Naive B cell (primary cell): ENCODE results near the gene TRAT1. TPM values are rescaled to one million over a fixed set of nuclear protein-coding genes. Genes with fewer than 3 reads are reported as not detected.

Experiments
- ATAC-seq, 2 donors: fragments of 150-1000 bp; cut with Tn5 transposase; 2 replicates each; pipeline ENCODE4 v1.10.0; 2021; ENCODE audit warnings: low read depth in 2 of 2, mild to moderate bottlenecking in 2 of 2, moderate library complexity in 2 of 2
- DNase-seq: peaks from one replicate; pipeline ENCODE4 v3.0.0; 2022
- H3K27ac Mint-ChIP-seq, 6 donors: one replicate each; pipeline ENCODE4 v1.8.0; 2020 to 2022; ENCODE audit warnings: mild to moderate bottlenecking in 6 of 6, mixed read lengths in 6 of 6, moderate library complexity in 5 of 6, inconsistent platforms in 2 of 6
- H3K27me3 Mint-ChIP-seq, 3 donors: one replicate each; pipeline ENCODE4 v1.8.0; 2021 to 2022; ENCODE audit warnings: mixed read lengths in 3 of 3, mild to moderate bottlenecking in 1 of 3
- H3K36me3 Mint-ChIP-seq, 2 donors: one replicate each; pipeline ENCODE4 v1.8.0; 2020 to 2022; ENCODE audit warnings: mixed read lengths in 2 of 2, inconsistent platforms in 1 of 2, mild to moderate bottlenecking in 1 of 2
- H3K4me1 Mint-ChIP-seq, 3 donors: one replicate each; pipeline ENCODE4 v1.8.0; 2020 to 2022; ENCODE audit warnings: mixed read lengths in 3 of 3, inconsistent platforms in 1 of 3, mild to moderate bottlenecking in 1 of 3, moderate library complexity in 1 of 3
- H3K4me3 Mint-ChIP-seq, 8 donors: one replicate each; pipeline ENCODE4 v1.8.0; 2020 to 2022; ENCODE audit warnings: mild to moderate bottlenecking in 8 of 8, mixed read lengths in 8 of 8, moderate library complexity in 8 of 8, inconsistent platforms in 2 of 8
- H3K9me3 Mint-ChIP-seq, 7 donors: one replicate each; pipeline ENCODE4 v1.8.0; 2020 to 2022; ENCODE audit warnings: mixed read lengths in 7 of 7, mild to moderate bottlenecking in 5 of 7, inconsistent platforms in 2 of 7, moderate library complexity in 1 of 7
- polyA plus RNA-seq, 6 donors: library from polyadenylated mRNA; unstranded; fragments of 300-500 nt; fragmentation: Illumina TruSeq; gene quantifications; one replicate each; pipeline ENCODE4 v1.2.3, GENCODE V29; 2021; ENCODE audit warnings: low read depth in 6 of 6

TRAT1 gene
- polyA plus RNA-seq, 6 donors from 2014 or later = 0.24 to 0.62 (median 0.35) TPM

DNA sequence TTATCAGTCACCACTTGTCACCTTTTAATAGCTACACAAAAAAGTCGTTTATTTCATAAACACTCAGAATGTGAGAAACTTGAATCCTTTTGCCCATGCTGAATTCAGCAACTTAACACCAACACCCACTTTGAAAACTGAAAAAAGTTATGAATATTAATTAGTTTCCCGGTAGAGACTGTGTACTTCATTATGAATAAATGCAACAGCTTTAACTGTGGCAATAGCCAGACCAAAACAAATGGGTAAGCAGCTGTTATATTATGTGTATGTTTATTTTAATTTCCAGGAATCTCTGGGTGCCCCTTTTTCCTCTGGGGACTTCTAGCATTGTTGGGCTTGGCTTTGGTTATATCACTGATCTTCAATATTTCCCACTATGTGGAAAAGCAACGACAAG is 7.8 kb downstream of the TRAT1 start:
- H3K27me3 Mint-ChIP-seq = no peaks in the 10 kb centered on the region
- ATAC-seq (no peak), DNase-seq (no peak)
- no peak overlapping the region for H3K4me3 Mint-ChIP-seq
- no peak overlapping the region for H3K27ac Mint-ChIP-seq
- peaks cover 0 to 1% (median 0%) of the 10 kb centered on the region in 7 donors for H3K9me3 Mint-ChIP-seq
- H3K4me1 Mint-ChIP-seq = no peaks in the 10 kb centered on the region
- H3K36me3 Mint-ChIP-seq = no peaks in the 10 kb centered on the region

DNA sequence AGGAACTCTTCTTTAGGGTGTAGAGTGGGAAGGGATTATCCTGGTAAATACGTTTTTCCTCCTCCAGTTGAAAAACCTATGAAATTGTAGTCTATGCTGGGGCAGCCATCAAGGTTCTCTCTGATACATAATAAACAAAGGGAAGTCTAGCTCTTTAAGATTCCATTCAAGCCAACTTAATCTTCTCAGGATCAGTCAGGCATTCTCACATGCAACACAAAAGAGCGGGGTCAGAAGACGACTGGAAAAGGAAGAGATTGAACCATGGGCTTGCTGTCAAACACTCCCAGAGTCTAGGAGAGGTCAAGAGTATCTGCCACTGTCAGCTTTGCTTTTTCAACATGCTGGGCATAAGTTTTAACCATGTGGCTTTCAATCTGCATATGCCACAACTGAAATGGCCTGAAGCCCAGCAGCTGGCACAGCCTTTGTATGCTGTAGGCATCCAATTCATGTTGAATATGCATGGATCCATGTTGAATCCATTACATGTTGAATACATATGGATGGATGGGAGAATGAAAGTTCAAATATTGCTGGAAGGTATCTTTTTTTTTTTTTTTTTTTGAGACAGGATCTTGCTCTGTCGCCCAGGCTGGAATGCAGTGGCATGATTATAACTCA is 8.5 kb downstream of the TRAT1 start:
- DNase-seq (no peak), ATAC-seq (no peak)
- Mint-ChIP-seq H3K4me3 (no peak overlapping the region), H3K4me1 (no peaks in the 10 kb centered on the region), H3K27me3 (no peaks in the 10 kb centered on the region), H3K9me3 (peaks cover 0 to 1% (median 0%) of the 10 kb centered on the region in 7 donors), H3K27ac (no peak overlapping the region), H3K36me3 (no peaks in the 10 kb centered on the region)

DNA sequence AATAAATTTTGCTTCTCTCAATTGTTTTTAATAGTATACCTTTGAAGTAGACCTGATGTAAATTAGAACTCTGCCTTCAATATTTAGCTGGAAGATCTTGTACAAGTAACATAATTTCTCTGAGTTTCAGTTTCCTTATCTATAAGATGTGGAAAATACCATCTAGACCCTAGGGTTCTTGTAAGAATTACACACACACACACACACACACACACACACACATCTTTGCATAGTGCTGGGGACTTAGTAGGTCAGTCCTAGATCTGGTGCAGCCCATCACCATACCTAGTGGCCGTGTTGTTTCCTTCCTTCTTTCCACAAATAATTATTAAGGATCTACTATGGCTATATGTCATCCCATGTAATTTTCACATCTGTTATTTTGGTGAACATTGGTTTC is 11.0 kb downstream of the TRAT1 start:
- Mint-ChIP-seq H3K27me3 (no peaks in the 10 kb centered on the region), H3K4me3 (no peak overlapping the region), H3K9me3 (no peaks in the 10 kb centered on the region), H3K4me1 (no peaks in the 10 kb centered on the region), H3K27ac (no peak overlapping the region), H3K36me3 (no peaks in the 10 kb centered on the region)
- ATAC-seq (no peak), DNase-seq (no peak)

DNA sequence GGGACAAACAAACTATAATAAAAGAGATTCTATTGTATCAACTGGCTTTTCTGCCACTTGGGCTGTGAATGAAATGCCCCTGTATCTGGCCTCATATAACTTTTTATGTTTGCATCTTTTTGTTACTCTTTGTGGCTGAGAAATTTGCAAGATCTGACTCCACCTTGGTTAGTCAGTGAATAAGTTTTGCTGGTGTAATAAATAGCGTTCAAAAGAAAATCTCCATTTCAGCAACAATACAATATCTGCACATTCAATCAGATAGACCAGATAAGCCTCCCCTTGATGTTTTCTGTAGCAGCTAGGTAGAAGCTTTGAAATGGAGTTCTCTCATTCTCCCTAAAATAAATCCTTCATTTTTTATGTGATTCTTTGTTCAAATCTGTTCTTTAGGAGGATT is 12.0 kb downstream of the TRAT1 start:
- Mint-ChIP-seq H3K9me3 (no peaks in the 10 kb centered on the region), H3K4me3 (no peak overlapping the region), H3K27me3 (no peaks in the 10 kb centered on the region), H3K4me1 (no peaks in the 10 kb centered on the region), H3K36me3 (no peaks in the 10 kb centered on the region), H3K27ac (no peak overlapping the region)
- ATAC-seq (no peak), DNase-seq (no peak)

DNA sequence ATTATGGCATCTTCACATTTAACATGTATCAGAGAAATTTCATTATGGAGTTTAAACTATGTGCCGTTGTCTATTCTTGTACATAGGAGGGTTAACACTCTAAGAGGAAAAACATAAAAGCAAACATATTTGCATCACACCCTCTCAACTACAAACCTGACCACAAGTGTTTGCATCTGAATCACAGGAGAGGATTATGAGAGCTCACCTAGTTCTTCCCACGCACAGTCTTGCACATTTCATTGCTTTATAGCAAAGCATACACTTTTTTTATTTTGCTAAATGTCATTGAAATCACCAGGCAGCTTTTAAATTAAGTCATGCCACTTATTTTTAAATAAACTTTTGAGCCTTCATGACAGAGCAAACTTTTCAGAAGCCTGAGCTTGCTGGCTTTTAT is 12.5 kb downstream of the TRAT1 start:
- no peaks in the 10 kb centered on the region for H3K36me3 Mint-ChIP-seq
- H3K27me3 Mint-ChIP-seq = no peaks in the 10 kb centered on the region
- H3K27ac Mint-ChIP-seq = no peak overlapping the region
- no peaks in the 10 kb centered on the region for H3K4me1 Mint-ChIP-seq
- no peaks in the 10 kb centered on the region for H3K9me3 Mint-ChIP-seq
- DNase-seq = no peak
- no peak overlapping the region for H3K4me3 Mint-ChIP-seq
- no peak for ATAC-seq

DNA sequence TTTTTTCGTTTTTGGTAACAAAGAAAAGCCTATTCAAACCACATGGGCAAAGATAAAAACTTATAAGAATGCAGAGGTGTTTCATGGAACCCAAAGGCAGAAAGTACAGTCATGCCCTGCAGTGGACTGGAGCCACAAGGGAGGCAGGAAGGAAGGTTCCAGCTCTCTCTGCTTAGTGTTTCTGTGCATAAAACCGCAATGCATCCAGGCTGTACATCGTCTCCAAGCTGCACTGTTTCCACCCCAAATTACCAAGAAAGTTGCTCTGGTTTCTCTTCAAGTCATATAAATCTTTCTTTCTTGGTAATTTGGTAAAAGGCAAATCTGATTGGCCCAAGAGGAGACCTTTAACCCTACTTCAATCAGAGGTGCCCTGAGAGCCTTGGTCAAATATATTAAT is 15.8 kb downstream of the TRAT1 start:
- Mint-ChIP-seq H3K27me3 (peaks cover 0 to 6% (median 0%) of the 10 kb centered on the region in 3 donors), H3K36me3 (no peaks in the 10 kb centered on the region), H3K27ac (no peak overlapping the region), H3K4me3 (no peak overlapping the region), H3K9me3 (no peaks in the 10 kb centered on the region), H3K4me1 (no peaks in the 10 kb centered on the region)
- DNase-seq (no peak), ATAC-seq (no peak)

DNA sequence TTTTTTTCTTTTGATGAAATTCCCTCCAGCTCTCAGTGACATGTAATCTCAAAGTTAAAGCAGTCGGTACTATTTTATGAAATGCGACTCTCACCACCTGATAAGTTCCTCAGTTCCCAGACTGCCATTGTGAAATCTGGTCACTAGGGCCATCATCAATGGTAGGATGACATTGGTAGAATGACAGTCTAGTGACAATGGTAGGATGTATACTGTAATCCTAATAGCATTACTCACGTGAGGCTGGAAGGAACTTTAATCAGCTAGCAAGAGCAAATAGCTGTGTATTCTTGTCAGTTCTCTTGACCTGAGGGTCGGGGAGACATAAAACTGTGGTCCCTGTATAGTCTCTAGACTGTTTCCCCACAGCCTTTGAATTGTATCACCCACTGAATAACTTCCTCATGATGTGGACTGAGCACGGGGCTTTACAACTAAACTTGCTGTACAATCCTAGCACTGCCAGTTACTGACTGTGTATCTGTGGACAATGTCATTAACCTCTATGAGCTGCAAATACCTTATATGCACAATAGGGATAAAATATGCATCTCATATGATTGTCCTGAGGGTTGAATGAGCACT is 23.2 kb downstream of the TRAT1 start:
- H3K27me3 Mint-ChIP-seq = peaks cover 0 to 10% (median 0%) of the 10 kb centered on the region in 3 donors
- no peaks in the 10 kb centered on the region for H3K36me3 Mint-ChIP-seq
- DNase-seq (no peak), ATAC-seq (no peak)
- no peaks in the 10 kb centered on the region for H3K9me3 Mint-ChIP-seq
- no peak overlapping the region for H3K4me3 Mint-ChIP-seq
- no peak overlapping the region for H3K27ac Mint-ChIP-seq
- no peaks in the 10 kb centered on the region for H3K4me1 Mint-ChIP-seq

DNA sequence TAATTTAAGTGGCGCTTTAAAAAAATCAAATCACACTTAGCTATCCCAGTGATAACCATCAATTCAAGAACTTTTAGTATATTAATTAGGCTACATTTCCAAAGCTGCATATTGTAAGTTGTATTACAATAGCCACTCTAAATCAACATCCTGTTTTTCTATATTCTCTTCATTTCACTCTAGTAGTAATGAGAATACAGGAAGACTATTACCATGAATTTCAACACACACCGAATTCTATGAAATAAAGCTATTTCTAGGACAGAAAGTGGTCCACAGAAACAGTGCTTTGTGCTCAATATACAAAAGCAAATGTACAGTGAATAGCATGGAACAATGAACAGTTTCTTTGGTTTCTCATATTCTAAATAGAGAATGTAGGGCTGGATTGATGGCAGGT is 24.6 kb downstream of the TRAT1 start:
- no peaks in the 10 kb centered on the region for H3K9me3 Mint-ChIP-seq
- no peaks in the 10 kb centered on the region for H3K36me3 Mint-ChIP-seq
- ATAC-seq (no peak), DNase-seq (no peak)
- no peak overlapping the region for H3K27ac Mint-ChIP-seq
- H3K27me3 Mint-ChIP-seq = peaks cover 0 to 9% (median 0%) of the 10 kb centered on the region in 3 donors
- H3K4me1 Mint-ChIP-seq = no peaks in the 10 kb centered on the region
- no peak overlapping the region for H3K4me3 Mint-ChIP-seq

DNA sequence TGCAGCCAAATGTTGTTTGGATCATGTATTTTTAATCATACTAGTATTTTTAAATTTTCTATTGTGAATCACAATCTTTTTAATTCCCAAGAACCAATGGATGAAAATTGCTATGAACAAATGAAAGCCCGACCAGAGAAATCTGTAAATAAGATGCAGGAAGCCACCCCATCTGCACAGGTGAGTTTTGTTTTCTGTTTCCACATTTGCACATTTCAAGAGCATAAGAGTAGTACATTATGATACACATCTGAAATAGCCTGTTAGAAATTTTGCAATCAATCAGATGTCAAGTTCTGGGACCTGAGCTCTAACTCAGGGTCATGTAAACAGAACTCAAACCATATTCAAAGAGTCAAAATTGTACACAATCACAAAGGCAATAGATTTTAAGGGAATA is 26.5 kb downstream of the TRAT1 start:
- Mint-ChIP-seq H3K27ac (no peak overlapping the region), H3K27me3 (peaks cover 0 to 4% (median 0%) of the 10 kb centered on the region in 3 donors), H3K9me3 (no peaks in the 10 kb centered on the region), H3K4me1 (no peaks in the 10 kb centered on the region), H3K36me3 (no peaks in the 10 kb centered on the region), H3K4me3 (no peak overlapping the region)
- DNase-seq = no peak
- ATAC-seq = no peak

DNA sequence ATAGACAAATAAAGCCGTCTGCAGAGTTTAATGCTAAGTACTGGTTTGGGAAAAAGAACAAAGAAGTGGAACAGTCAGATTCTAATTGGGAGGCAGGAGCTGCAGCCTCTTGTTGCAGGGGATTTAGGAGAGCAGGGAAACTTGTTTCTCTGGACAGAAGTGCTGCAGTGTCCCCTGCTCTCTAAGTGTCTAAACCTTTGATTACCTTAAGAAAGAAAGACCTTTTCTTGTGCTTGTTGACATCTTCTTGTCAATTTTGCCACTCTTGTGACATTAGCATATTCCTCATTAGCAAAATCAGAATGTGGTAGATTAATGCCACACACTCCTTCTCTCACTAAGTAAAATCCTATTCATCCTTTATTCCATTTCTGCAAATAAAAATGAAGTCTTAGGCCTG is 38.8 kb downstream of the TRAT1 start:
- no peak for DNase-seq
- no peak for ATAC-seq
- Mint-ChIP-seq H3K36me3 (no peaks in the 10 kb centered on the region), H3K27ac (no peak overlapping the region), H3K4me3 (no peak overlapping the region), H3K9me3 (peaks cover 0 to 4% (median 0%) of the 10 kb centered on the region in 7 donors), H3K4me1 (no peaks in the 10 kb centered on the region), H3K27me3 (peaks cover 5 to 23% (median 7%) of the 10 kb centered on the region in 3 donors)

DNA sequence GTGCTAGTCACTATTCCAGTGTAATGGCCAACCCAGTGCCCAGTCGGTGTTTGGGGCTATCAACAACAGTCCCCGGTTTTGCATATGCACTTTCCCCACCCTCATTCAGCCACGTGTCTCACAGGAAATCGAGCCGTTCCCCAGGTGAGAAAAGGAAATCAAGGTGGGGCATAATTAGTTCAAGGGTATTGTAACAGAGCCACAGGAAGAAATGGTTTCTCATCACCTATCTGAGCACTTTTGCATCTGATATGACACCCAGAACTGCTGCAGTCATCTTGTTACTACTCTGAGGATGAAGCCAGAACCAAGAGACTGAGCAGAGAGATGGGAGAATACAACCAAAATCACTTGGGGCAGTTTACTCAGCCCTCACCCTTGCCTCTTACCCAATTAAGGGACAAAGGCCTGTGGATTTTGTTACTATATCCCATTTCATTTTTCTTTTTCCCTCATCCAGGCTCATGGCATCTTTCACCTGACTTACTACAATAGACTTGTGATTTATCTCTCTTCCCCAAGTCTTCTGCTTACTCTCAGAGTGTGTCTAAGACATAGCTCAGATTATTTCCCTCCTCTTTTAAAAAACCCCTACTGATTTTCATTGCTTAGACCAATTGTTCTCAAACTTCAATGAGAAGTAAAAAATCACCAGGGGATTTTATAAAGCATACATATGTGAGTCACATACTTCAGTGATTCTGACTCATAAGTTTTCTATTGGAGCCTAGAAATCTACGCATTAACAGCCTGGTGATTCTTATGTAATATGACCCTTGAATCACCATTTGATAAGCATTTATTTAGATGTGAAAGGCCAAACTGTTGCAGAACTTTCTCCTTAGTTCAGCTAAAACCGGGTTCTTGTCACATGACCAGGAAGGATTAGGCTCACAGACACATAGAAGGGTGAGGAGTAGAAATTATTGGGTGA is 40.5 kb downstream of the TRAT1 start:
- ATAC-seq (no peak), DNase-seq (no peak)
- Mint-ChIP-seq H3K27ac (no peak overlapping the region), H3K4me1 (no peaks in the 10 kb centered on the region), H3K9me3 (peaks cover 0 to 4% (median 0%) of the 10 kb centered on the region in 7 donors), H3K4me3 (no peak overlapping the region), H3K27me3 (peaks cover 5 to 23% (median 7%) of the 10 kb centered on the region in 3 donors), H3K36me3 (no peaks in the 10 kb centered on the region)

DNA sequence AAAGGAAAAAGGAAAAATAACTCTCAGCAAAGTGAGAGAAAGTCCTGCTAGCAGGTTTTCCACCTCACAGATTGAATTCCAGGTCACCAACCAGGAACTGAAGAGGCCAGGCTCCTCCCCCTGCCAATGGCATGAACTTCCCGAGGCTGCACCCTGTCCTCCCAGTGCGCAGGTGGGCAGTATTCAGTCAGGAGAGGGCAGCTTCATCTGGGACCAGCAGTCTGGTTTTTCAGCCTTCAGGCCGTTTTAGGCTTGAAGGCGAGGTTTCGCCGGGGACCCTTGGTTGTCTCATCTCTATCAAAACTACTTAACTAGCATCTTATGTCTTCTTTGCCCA is 41.2 kb downstream of the TRAT1 start:
- H3K27me3 Mint-ChIP-seq = peaks cover 5 to 23% (median 7%) of the 10 kb centered on the region in 3 donors
- ATAC-seq (no peak), DNase-seq (no peak)
- no peaks in the 10 kb centered on the region for H3K36me3 Mint-ChIP-seq
- H3K4me1 Mint-ChIP-seq = no peaks in the 10 kb centered on the region
- no peak overlapping the region for H3K4me3 Mint-ChIP-seq
- H3K27ac Mint-ChIP-seq = no peak overlapping the region
- H3K9me3 Mint-ChIP-seq = peaks cover 0 to 4% (median 0%) of the 10 kb centered on the region in 7 donors

DNA sequence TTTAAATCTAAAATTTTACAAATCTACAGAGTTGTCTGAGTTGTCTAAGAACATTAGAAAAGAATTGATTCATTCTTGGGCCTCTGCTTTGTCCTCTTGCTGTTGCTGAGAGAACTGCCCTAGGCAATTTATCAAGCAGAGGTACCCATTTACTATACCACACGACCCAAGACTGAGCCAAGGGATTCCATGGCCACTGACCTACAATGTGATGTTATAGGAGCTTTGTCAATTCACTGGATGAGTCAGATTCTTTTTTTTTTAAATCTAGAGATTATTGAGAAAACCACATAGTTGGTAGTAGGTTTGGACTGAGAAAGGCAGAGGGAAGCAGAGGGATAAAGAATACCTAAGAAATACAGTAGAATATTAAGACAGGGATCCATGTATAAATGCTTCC is 55.3 kb downstream of the TRAT1 start:
- no peaks in the 10 kb centered on the region for H3K9me3 Mint-ChIP-seq
- H3K36me3 Mint-ChIP-seq = no peaks in the 10 kb centered on the region
- H3K27ac Mint-ChIP-seq = no peak overlapping the region
- H3K4me3 Mint-ChIP-seq = no peak overlapping the region
- ATAC-seq (no peak), DNase-seq (no peak)
- H3K4me1 Mint-ChIP-seq = no peaks in the 10 kb centered on the region
- peaks cover 4 to 18% (median 6%) of the 10 kb centered on the region in 3 donors for H3K27me3 Mint-ChIP-seq

DNA sequence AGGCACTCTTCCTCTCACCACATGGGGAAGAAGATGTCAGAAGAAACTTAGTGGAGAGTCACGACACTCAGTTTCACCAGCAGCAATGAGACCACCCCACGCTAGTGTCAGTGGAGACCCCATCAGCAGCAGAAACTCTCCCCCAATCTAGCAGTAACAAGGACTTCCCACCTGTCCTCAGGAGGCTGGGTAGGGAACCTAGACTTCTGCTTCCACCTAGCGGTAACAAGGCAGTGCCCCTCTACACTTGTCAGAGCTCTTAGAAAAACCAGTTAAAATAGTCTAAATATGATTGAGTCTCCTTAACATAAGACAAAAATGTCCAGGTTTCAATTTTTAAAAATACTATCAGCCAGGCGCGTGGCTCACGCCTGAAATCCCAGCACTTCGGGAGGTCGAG is 57.3 kb downstream of the TRAT1 start:
- ATAC-seq = no peak
- DNase-seq = no peak
- no peaks in the 10 kb centered on the region for H3K36me3 Mint-ChIP-seq
- no peak overlapping the region for H3K27ac Mint-ChIP-seq
- peaks cover 4 to 18% (median 6%) of the 10 kb centered on the region in 3 donors for H3K27me3 Mint-ChIP-seq
- H3K9me3 Mint-ChIP-seq = no peaks in the 10 kb centered on the region
- no peaks in the 10 kb centered on the region for H3K4me1 Mint-ChIP-seq
- H3K4me3 Mint-ChIP-seq = no peak overlapping the region
